H9 (cell line): ENCODE data around the gene NDUFS6. TPM values are rescaled to one million over a fixed set of nuclear protein-coding genes. Genes with fewer than 3 reads are reported as not detected.
A peak's percentile ranks its signal among the peaks of the same experiment; 100 is the strongest.

Source experiments
- DNase-seq: peaks from one replicate; pipeline ENCODE4 v3.0.0-alpha.2; 2017
- H2AFZ ChIP-seq: one replicate; pipeline ENCODE4 v1.6.1; 2013; ENCODE audit warnings: mild to moderate bottlenecking, low read length, control low read depth, moderate library complexity
- H2AK5ac ChIP-seq: 2 replicates; pipeline ENCODE4 v1.6.1; 2013; ENCODE audit warnings: low read length, control low read depth, mixed read lengths; ENCODE audit not compliant: insufficient read length
- H2BK120ac ChIP-seq: one replicate; pipeline ENCODE4 v1.6.1; 2013; ENCODE audit warnings: low read depth, mild to moderate bottlenecking, low read length, control low read depth, inconsistent platforms; ENCODE audit not compliant: poor library complexity, severe bottlenecking
- H2BK12ac ChIP-seq: 2 replicates; pipeline ENCODE4 v1.6.1; 2013; ENCODE audit warnings: low read length, control low read depth, mixed read lengths, low read depth; ENCODE audit not compliant: insufficient read length
- H2BK15ac ChIP-seq: 2 replicates; pipeline ENCODE4 v1.6.1; 2013; ENCODE audit warnings: low read depth, low read length, control low read depth
- H2BK20ac ChIP-seq: one replicate; pipeline ENCODE4 v1.6.1; 2013; ENCODE audit warnings: low read depth, mild to moderate bottlenecking, low read length, control low read depth, inconsistent platforms; ENCODE audit not compliant: poor library complexity, severe bottlenecking
- H2BK5ac ChIP-seq: 2 replicates; pipeline ENCODE4 v1.6.1; 2013; ENCODE audit warnings: low read length, control low read depth, mixed read lengths; ENCODE audit not compliant: insufficient read length
- H3K14ac ChIP-seq: 2 replicates; pipeline ENCODE4 v1.6.1; 2013; ENCODE audit warnings: low read length, control low read depth; ENCODE audit not compliant: insufficient read depth
- H3K18ac ChIP-seq: 2 replicates; pipeline ENCODE4 v1.6.1; 2013; ENCODE audit warnings: low read depth, mild to moderate bottlenecking, mixed read lengths, low read length, control low read depth; ENCODE audit not compliant: insufficient read length
- H3K23ac ChIP-seq: 2 replicates; pipeline ENCODE4 v1.6.1; 2013; ENCODE audit warnings: low read length, control low read depth, mixed read lengths, low read depth; ENCODE audit not compliant: insufficient read length
- H3K23me2 ChIP-seq: 2 replicates; pipeline ENCODE4 v1.6.1; 2013; ENCODE audit warnings: low read depth, mild to moderate bottlenecking, mixed read lengths, low read length, control low read depth; ENCODE audit not compliant: insufficient read length, poor library complexity, severe bottlenecking
- H3K27ac ChIP-seq: 2 replicates; pipeline ENCODE4 v1.5.1; 2013; ENCODE audit warnings: low read length, control low read depth, mixed read lengths, low read depth; ENCODE audit not compliant: insufficient read length
- H3K27me3 ChIP-seq: 2 replicates; pipeline ENCODE4 v1.6.1; 2013; ENCODE audit warnings: low read length, control low read depth, inconsistent platforms; ENCODE audit not compliant: insufficient read depth
- H3K4ac ChIP-seq: 2 replicates; pipeline ENCODE4 v1.6.1; 2013; ENCODE audit warnings: low read depth, mild to moderate bottlenecking, control low read depth, inconsistent platforms, low read length, moderate library complexity
- H3K4me1 ChIP-seq: 2 replicates; pipeline ENCODE4 v1.6.1; 2013; ENCODE audit warnings: low read length, control low read depth, inconsistent platforms; ENCODE audit not compliant: insufficient read depth
- H3K4me2 ChIP-seq: 2 replicates; pipeline ENCODE4 v1.6.1; 2013; ENCODE audit warnings: low read length, control low read depth, mixed read lengths; ENCODE audit not compliant: insufficient read length, insufficient read depth
- H3K56ac ChIP-seq: 2 replicates; pipeline ENCODE4 v1.6.1; 2013; ENCODE audit warnings: low read depth, mild to moderate bottlenecking, mixed read lengths, low read length, control low read depth; ENCODE audit not compliant: insufficient read length
- H3K79me1 ChIP-seq: 2 replicates; pipeline ENCODE4 v1.6.1; 2013; ENCODE audit warnings: low read depth, mild to moderate bottlenecking, moderate library complexity, low read length, control low read depth, inconsistent platforms; ENCODE audit not compliant: insufficient read depth, poor library complexity, severe bottlenecking
- H3K79me2 ChIP-seq: 2 replicates; pipeline ENCODE4 v1.6.1; 2013; ENCODE audit warnings: low read length, control low read depth, inconsistent platforms; ENCODE audit not compliant: insufficient read depth
- H3K9ac ChIP-seq: 2 replicates; pipeline ENCODE4 v1.6.1; 2013; ENCODE audit warnings: low read length, control low read depth, mixed read lengths; ENCODE audit not compliant: insufficient read length; ENCODE audit errors: extremely low read depth
- H3K9me3 ChIP-seq: one replicate; pipeline ENCODE4 v1.6.1; 2013; ENCODE audit warnings: low read depth, low read length, inconsistent platforms; ENCODE audit not compliant: control insufficient read depth
- H3T11ph ChIP-seq: one replicate; pipeline ENCODE4 v1.6.1; 2013; ENCODE audit warnings: mild to moderate bottlenecking, low read length, control low read depth, inconsistent platforms
- H4K20me1 ChIP-seq: one replicate; pipeline ENCODE4 v1.6.1; 2013; ENCODE audit not compliant: control insufficient read depth, insufficient read length, insufficient read depth
- H4K5ac ChIP-seq: 2 replicates; pipeline ENCODE4 v1.6.1; 2013; ENCODE audit warnings: low read depth, mild to moderate bottlenecking, mixed read lengths, low read length, control low read depth; ENCODE audit not compliant: insufficient read length
- H4K8ac ChIP-seq: replicated peaks from 2 replicates; pipeline ENCODE4 v1.6.1; 2013; ENCODE audit warnings: low read length, control low read depth, mixed read lengths, low read depth; ENCODE audit not compliant: insufficient read length
- H4K91ac ChIP-seq: 2 replicates; pipeline ENCODE4 v1.6.1; 2013; ENCODE audit warnings: low read depth, mild to moderate bottlenecking, moderate library complexity, mixed read lengths, low read length, control low read depth; ENCODE audit not compliant: insufficient read length
- H3K27ac Mint-ChIP-seq, 3 experiments: 2 replicates in 2 of 3; 3 replicates in 1 of 3; pipeline ENCODE4 v1.8.0; 2020 to 2021; ENCODE audit warnings: mixed read lengths in 3 of 3, mild to moderate bottlenecking in 1 of 3, moderate library complexity in 1 of 3
- H3K27me3 Mint-ChIP-seq: 2 replicates; pipeline ENCODE4 v1.8.0; 2021; ENCODE audit warnings: low read depth, mild to moderate bottlenecking, moderate library complexity, mixed read lengths
- H3K36me3 Mint-ChIP-seq, 3 experiments: 2 replicates in 2 of 3; 3 replicates in 1 of 3; pipeline ENCODE4 v1.8.0; 2020 to 2021; ENCODE audit warnings: low read depth in 3 of 3, mixed read lengths in 3 of 3; ENCODE audit not compliant: insufficient read depth in 1 of 3
- H3K4me1 Mint-ChIP-seq, 2 experiments: 2 replicates each; pipeline ENCODE4 v1.8.0; 2020; ENCODE audit warnings: mixed read lengths in 2 of 2
- H3K4me3 Mint-ChIP-seq, 2 experiments: 2 replicates in 1 of 2; 3 replicates in 1 of 2; pipeline ENCODE4 v1.8.0; 2020 to 2021; ENCODE audit warnings: mild to moderate bottlenecking in 2 of 2, mixed read lengths in 2 of 2, moderate library complexity in 1 of 2
- H3K9me3 Mint-ChIP-seq, 2 experiments: 2 replicates in 1 of 2; 3 replicates in 1 of 2; pipeline ENCODE4 v1.8.0; 2020; ENCODE audit warnings: mild to moderate bottlenecking in 2 of 2, mixed read lengths in 2 of 2, moderate library complexity in 1 of 2
- CTCF ChIP-seq: fragments of 200-600 bp; sonication (generic); conservative IDR thresholded peaks from 3 replicates; pipeline ENCODE4 v1.8.0; 2021; ENCODE audit warnings: antibody characterized with exemption, mild to moderate bottlenecking
- WGBS: extraction: QIAGEN DNeasy Blood & Tissue Kit; methylation state at CpG from one replicate; pipeline ENCODE4 v1.1.7; 2013; ENCODE audit warnings: missing lambda C conversion rate, low lambda C conversion rate, mixed read lengths; ENCODE audit not compliant: insufficient read length; ENCODE audit errors: extremely low coverage; 5-methylcytosine and 5-hydroxymethylcytosine counted together
- total RNA-seq: library from RNA; stranded (reverse); gene quantifications from 2 replicates; pipeline ENCODE4 v1.2.1, GENCODE V29; 2021

NDUFS6 gene
- total RNA-seq, 1 experiment from 2014 or later = 62.5 TPM

GRCh38 chr5:1827886-1828397, 26.7 kb downstream of the NDUFS6 start:
- no peak overlapping the region for H3K56ac ChIP-seq
- H3K27me3 ChIP-seq = no peaks in the 10 kb centered on the region
- no peak overlapping the region for H3K9ac ChIP-seq
- TF ChIP-seq CTCF = no peak
- H3K9me3 ChIP-seq = no peaks in the 10 kb centered on the region
- H3K4me2 ChIP-seq = peak overlapping the region; percentile 46
- no peak overlapping the region for H3T11ph ChIP-seq
- H4K5ac ChIP-seq = no peak overlapping the region
- H2BK12ac ChIP-seq = no peak overlapping the region
- H3K4ac ChIP-seq = no peak overlapping the region
- H2AK5ac ChIP-seq = no peak overlapping the region
- no peaks in the 10 kb centered on the region for H3K9me3 Mint-ChIP-seq
- H3K27me3 Mint-ChIP-seq = peaks cover 2% of the 10 kb centered on the region
- no peaks in the 10 kb centered on the region for H4K20me1 ChIP-seq
- peaks cover 4 to 14% (median 8%) of the 10 kb centered on the region in 3 experiments; a peak in 5 of 7 replicates for H3K36me3 Mint-ChIP-seq
- no peak overlapping the region for H2AFZ ChIP-seq
- peak overlapping the region in 1 of 2 experiments; percentile 43; a peak in 2 of 5 replicates for H3K4me3 Mint-ChIP-seq
- no peak overlapping the region for H3K23ac ChIP-seq
- H2BK120ac ChIP-seq = no peak overlapping the region
- H2BK15ac ChIP-seq = no peak overlapping the region
- peaks cover 22 to 26% of the 10 kb centered on the region in 2 experiments for H3K4me1 Mint-ChIP-seq
- DNase-seq = peak; percentile 70
- no CpG with 5 or more reads among the region's 39 CpGs for WGBS
- no peak overlapping the region for H4K91ac ChIP-seq
- H3K27ac Mint-ChIP-seq = no peak overlapping the region
- no peak overlapping the region for H2BK5ac ChIP-seq
- no peak overlapping the region for H4K8ac ChIP-seq
- H3K18ac ChIP-seq = no peak overlapping the region
- H3K23me2 ChIP-seq = no peaks in the 10 kb centered on the region
- H3K79me1 ChIP-seq = no peaks in the 10 kb centered on the region
- H3K14ac ChIP-seq = no peak overlapping the region
- no peak overlapping the region for H2BK20ac ChIP-seq
- no peaks in the 10 kb centered on the region for H3K79me2 ChIP-seq
- H3K4me1 ChIP-seq = no peaks in the 10 kb centered on the region
- H3K27ac ChIP-seq = no peak overlapping the region
